Activated CD4-positive, alpha-beta T cell treated with anti-CD3 and anti-CD28 coated beads for 1 hour (primary cell): ENCODE measurements around the gene MT1X.
"Not testable (repeated sequence)": the region's sequence is repeated elsewhere in the genome, so short reads cannot be mapped to it uniquely, and the experiment has no call there.

Experiments used
- DNase-seq: peaks from one replicate; pipeline ENCODE4 v3.0.0-alpha.2; 2020

Gene MT1X

GRCh38 chr16:56715126-56715525 is 32.9 kb downstream of the MT1X start:
- no peak for DNase-seq

- DNase-seq = no peak
These were observed 34.5 kb downstream of the MT1X start for GRCh38 chr16:56716761-56717160.

- DNase-seq = not testable (repeated sequence)
These were observed 35.3 kb downstream of the MT1X start for GRCh38 chr16:56717532-56717931.

- DNase-seq = no peak
These were observed 40.1 kb downstream of the MT1X start for GRCh38 chr16:56722200-56722842.

- DNase-seq = no peak
These were observed 41.9 kb downstream of the MT1X start for GRCh38 chr16:56724191-56724590.

GRCh38 chr16:56726283-56726682 is 44.0 kb downstream of the MT1X start:
- no peak for DNase-seq

GRCh38 chr16:56726926-56727325 is 44.7 kb downstream of the MT1X start:
- DNase-seq = no peak

GRCh38 chr16:56728027-56728426 is 45.8 kb downstream of the MT1X start:
- no peak for DNase-seq

- DNase-seq = no peak
These were observed 46.9 kb downstream of the MT1X start for GRCh38 chr16:56728980-56729734.

- DNase-seq = peak; percentile 83
These were observed 47.7 kb downstream of the MT1X start, which contains the start of gene NUP93 for GRCh38 chr16:56729735-56730662. Gene NUP93, plus strand, starts transcription at chr16:56730129. Its CDS starts 18,119 bp downstream, at chr16:56748248.

GRCh38 chr16:56732366-56732765 is 50.1 kb downstream of the MT1X start:
- DNase-seq = no peak

GRCh38 chr16:56732832-56733231 is 50.6 kb downstream of the MT1X start:
- no peak for DNase-seq
